Measurements from ENCODE around the gene PAPOLG. TPM values are rescaled to one million over a fixed set of nuclear protein-coding genes. Genes with fewer than 3 reads are reported as not detected.

PAPOLG gene
- total and polyA plus RNA-seq, 2 of the 13 experiments (the other 11 are each of a cell fraction or from before 2014, with no cell fraction given), result 10.1 to 10.4 TPM

DNA sequence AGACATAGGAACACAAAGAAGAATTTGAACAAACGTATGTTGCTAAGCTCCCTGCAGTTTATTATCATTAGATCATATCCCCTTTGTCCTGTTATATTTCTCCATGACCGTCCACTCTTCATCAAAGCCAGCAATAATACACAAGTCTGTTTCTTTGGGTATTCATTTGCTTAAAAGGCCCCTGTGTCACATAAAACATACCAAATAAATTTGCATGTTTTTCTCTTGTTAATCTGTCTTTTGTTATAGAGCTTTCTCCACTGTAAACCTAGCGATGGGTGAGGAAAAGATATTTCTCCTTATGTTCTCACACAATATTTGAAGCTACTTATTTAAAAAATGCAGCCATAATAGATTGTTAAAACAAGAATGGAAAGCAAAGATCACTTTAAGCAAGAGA, 82.4 kb downstream of the PAPOLG start:
- Histone ChIP-seq H3K9me3 (ENCODE audit: low read length) (no peaks in the 10 kb centered on the region), H3K4me1 (ENCODE audit: insufficient read depth, low read length) (no peaks in the 10 kb centered on the region), H3K27ac (ENCODE audit: extremely low read length, insufficient read depth, low read length) (no peak overlapping the region), H3K79me2 (ENCODE audit: insufficient read depth, low read length) (no peaks in the 10 kb centered on the region), H3K36me3 (replicated peaks in 1 of 2; ENCODE audit: control insufficient read depth in 1 of 2, insufficient read depth in 2 of 2, low read length in 2 of 2) (no peaks in the 10 kb centered on the region), H2AFZ (ENCODE audit: low read length) (no peak overlapping the region), H4K20me1 (ENCODE audit: insufficient read depth, low read length) (no peaks in the 10 kb centered on the region), H3K27me3 (ENCODE audit: control insufficient read depth in 1 of 2, insufficient read depth in 2 of 2, low read length in 2 of 2) (peaks cover 2 to 35% of the 10 kb centered on the region in 2 experiments; a peak in 4 of 5 replicates), H3K4me3 (replicated peaks in 1 of 3; ENCODE audit: insufficient read depth in 1 of 3, low read depth in 2 of 3, low read length in 3 of 3) (no peak overlapping the region), H3K9ac (ENCODE audit: insufficient read depth, low read depth, low read length) (no peak overlapping the region), H3K4me2 (ENCODE audit: low read depth, low read length) (no peak overlapping the region)
- POLR2A ChIA-PET, result no interaction called here
- DNase-seq (ENCODE audit: low spot score), result no peak
- no peak for TF ChIP-seq DR1 (CRISPR knock-in tag; IDR thresholded peaks at IDR 0.05)
- TF ChIP-seq RARA (CRISPR knock-in tag; IDR thresholded peaks at IDR 0.05), result no peak
- TF ChIP-seq, protein P1, sequence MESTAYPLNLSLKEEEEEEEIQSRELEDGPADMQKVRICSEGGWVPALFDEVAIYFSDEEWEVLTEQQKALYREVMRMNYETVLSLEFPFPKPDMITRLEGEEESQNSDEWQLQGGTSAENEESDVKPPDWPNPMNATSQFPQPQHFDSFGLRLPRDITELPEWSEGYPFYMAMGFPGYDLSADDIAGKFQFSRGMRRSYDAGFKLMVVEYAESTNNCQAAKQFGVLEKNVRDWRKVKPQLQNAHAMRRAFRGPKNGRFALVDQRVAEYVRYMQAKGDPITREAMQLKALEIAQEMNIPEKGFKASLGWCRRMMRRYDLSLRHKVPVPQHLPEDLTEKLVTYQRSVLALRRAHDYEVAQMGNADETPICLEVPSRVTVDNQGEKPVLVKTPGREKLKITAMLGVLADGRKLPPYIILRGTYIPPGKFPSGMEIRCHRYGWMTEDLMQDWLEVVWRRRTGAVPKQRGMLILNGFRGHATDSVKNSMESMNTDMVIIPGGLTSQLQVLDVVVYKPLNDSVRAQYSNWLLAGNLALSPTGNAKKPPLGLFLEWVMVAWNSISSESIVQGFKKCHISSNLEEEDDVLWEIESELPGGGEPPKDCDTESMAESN (CRISPR knock-in tag; conservative IDR thresholded peaks at IDR 0.05), result no peak
- no peak for TF ChIP-seq NKX3-1 (CRISPR knock-in tag; IDR thresholded peaks at IDR 0.05)
- TF ChIP-seq MEIS1 (CRISPR knock-in tag; IDR thresholded peaks at IDR 0.05; ENCODE audit: borderline replicate concordance), result no peak
- TF ChIP-seq, protein P2, sequence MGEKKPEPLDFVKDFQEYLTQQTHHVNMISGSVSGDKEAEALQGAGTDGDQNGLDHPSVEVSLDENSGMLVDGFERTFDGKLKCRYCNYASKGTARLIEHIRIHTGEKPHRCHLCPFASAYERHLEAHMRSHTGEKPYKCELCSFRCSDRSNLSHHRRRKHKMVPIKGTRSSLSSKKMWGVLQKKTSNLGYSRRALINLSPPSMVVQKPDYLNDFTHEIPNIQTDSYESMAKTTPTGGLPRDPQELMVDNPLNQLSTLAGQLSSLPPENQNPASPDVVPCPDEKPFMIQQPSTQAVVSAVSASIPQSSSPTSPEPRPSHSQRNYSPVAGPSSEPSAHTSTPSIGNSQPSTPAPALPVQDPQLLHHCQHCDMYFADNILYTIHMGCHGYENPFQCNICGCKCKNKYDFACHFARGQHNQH (CRISPR knock-in tag; IDR thresholded peaks at IDR 0.05), result no peak
- no peak for TF ChIP-seq YEATS2 (CRISPR knock-in tag; IDR thresholded peaks at IDR 0.05; ENCODE audit: borderline replicate concordance)
- TF ChIP-seq ATRX (CRISPR knock-in tag; IDR thresholded peaks at IDR 0.05; ENCODE audit: borderline replicate concordance), result no peak
- TF ChIP-seq ZBTB42 (CRISPR knock-in tag; IDR thresholded peaks at IDR 0.05), result no peak
- no peak for TF ChIP-seq HNF4G (IDR thresholded peaks at IDR 0.05; ENCODE audit: borderline replicate concordance, low read depth, low read length)
- no peak for TF ChIP-seq HNF4G (CRISPR knock-in tag; IDR thresholded peaks at IDR 0.05; ENCODE audit: borderline replicate concordance, low read depth)
- no peak for TF ChIP-seq MYC (CRISPR knock-in tag; IDR thresholded peaks at IDR 0.05; ENCODE audit: borderline replicate concordance)
- no peak for TF ChIP-seq ZNF629 (CRISPR knock-in tag; conservative IDR thresholded peaks at IDR 0.05)
- 19% methylated on average over 3 of the region's 3 CpGs for WGBS (ENCODE audit: low lambda C conversion rate)
- no TSS peak for BruUV-seq (replicated peaks)
- in situ Hi-C loops (cut with HindIII; ENCODE audit: extremely low pct_ligation_motif_present, low pct_unique_long_range_greater_than_20kb), result no loop called here
- ATAC-seq, result no peak
- FAIRE-seq, result no peak
- intact Hi-C loops (cut with micrococcal nuclease; ENCODE audit: unreplicated experiment), result no loop called here
- CTCF ChIA-PET (ENCODE audit: low intra/inter-chr PET ratio, low total read pairs), result no interaction called here

All from HepG2 (cell line).